Measurements from ENCODE around the gene GNG4. TPM values are rescaled to one million over a fixed set of nuclear protein-coding genes. Genes with fewer than 3 reads are reported as not detected.

The GNG4 gene
- total RNA-seq, 3 donors from 2014 or later = 0.15 to 2.9 TPM; not detected in 1

DNA sequence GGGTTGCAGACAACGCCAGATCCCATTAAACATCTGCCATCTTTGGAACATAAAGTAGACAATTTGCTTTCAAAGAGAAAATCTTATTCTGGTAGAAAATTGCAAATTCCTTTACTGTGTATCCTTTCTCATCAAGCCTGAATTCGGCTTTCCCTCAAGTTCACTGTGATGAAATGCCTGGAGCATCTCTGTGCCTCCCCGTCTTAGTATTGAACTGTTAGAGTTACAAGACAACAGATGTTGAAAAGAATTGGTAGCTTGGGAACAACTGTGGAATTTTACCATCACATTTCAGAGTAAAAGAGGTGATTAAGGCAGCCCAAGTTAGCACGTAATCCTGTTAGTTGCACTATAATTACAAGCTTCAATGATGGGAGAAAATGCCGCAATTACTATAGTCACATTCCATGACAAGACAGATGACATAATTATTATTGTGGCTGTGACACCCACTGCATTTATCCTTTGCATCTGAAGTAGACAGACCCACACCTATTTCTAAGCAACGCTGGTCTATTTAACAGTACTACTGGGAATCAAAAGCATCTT lies 90.9 kb downstream of the GNG4 start:
- Histone ChIP-seq H3K27me3 (no peaks in the 10 kb centered on the region), H3K4me3 (no peak overlapping the region), H3K9me3 (peaks cover 0 to 4% of the 10 kb centered on the region in 2 donors), H3K36me3 (no peaks in the 10 kb centered on the region), H3K27ac (no peak overlapping the region), H3K4me1 (no peaks in the 10 kb centered on the region)
- intact Hi-C loops (cut with DNase I; ENCODE audit: low total_unique reads) = no loop called here
- no peak for DNase-seq (ENCODE audit: low spot score in 2 of 2)
- TF ChIP-seq, protein P1, sequence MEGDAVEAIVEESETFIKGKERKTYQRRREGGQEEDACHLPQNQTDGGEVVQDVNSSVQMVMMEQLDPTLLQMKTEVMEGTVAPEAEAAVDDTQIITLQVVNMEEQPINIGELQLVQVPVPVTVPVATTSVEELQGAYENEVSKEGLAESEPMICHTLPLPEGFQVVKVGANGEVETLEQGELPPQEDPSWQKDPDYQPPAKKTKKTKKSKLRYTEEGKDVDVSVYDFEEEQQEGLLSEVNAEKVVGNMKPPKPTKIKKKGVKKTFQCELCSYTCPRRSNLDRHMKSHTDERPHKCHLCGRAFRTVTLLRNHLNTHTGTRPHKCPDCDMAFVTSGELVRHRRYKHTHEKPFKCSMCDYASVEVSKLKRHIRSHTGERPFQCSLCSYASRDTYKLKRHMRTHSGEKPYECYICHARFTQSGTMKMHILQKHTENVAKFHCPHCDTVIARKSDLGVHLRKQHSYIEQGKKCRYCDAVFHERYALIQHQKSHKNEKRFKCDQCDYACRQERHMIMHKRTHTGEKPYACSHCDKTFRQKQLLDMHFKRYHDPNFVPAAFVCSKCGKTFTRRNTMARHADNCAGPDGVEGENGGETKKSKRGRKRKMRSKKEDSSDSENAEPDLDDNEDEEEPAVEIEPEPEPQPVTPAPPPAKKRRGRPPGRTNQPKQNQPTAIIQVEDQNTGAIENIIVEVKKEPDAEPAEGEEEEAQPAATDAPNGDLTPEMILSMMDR (IDR thresholded peaks at IDR 0.05) = no peak
- TF ChIP-seq POLR2AphosphoS5 (IDR thresholded peaks at IDR 0.05) (no peak), POLR2A (IDR thresholded peaks at IDR 0.05) (no peak)

- Histone ChIP-seq H3K36me3 (no peaks in the 10 kb centered on the region), H3K27ac (no peak overlapping the region), H3K4me1 (no peaks in the 10 kb centered on the region), H3K4me3 (no peak overlapping the region), H3K27me3 (no peaks in the 10 kb centered on the region), H3K9me3 (peaks cover 0 to 4% of the 10 kb centered on the region in 2 donors)
- intact Hi-C loops (cut with DNase I; ENCODE audit: low total_unique reads) = no loop called here
- DNase-seq (ENCODE audit: low spot score in 2 of 2) = no peak
- TF ChIP-seq POLR2A (IDR thresholded peaks at IDR 0.05) = no peak
- TF ChIP-seq, protein P1 (IDR thresholded peaks at IDR 0.05) = no peak
- no peak for TF ChIP-seq POLR2AphosphoS5 (IDR thresholded peaks at IDR 0.05)
These were observed 92.1 kb downstream of the GNG4 start for GRCh38 chr1:235557495-235557894.

- no peak for DNase-seq (ENCODE audit: low spot score in 2 of 2)
- H3K27me3 ChIP-seq = no peaks in the 10 kb centered on the region
- peaks cover 0 to 4% of the 10 kb centered on the region in 2 donors for H3K9me3 ChIP-seq
- no peaks in the 10 kb centered on the region for H3K36me3 ChIP-seq
- no peak overlapping the region for H3K27ac ChIP-seq
- no peaks in the 10 kb centered on the region for H3K4me1 ChIP-seq
- intact Hi-C loops (cut with DNase I; ENCODE audit: low total_unique reads) = no loop called here
- H3K4me3 ChIP-seq = no peak overlapping the region
- TF ChIP-seq, protein P1 (IDR thresholded peaks at IDR 0.05) = no peak
- TF ChIP-seq POLR2AphosphoS5 (IDR thresholded peaks at IDR 0.05) = no peak
- TF ChIP-seq POLR2A (IDR thresholded peaks at IDR 0.05) = no peak
These were observed 92.8 kb downstream of the GNG4 start for GRCh38 chr1:235556807-235557206.

- Histone ChIP-seq H3K27me3 (no peaks in the 10 kb centered on the region), H3K4me1 (no peaks in the 10 kb centered on the region), H3K4me3 (no peak overlapping the region), H3K27ac (no peak overlapping the region), H3K36me3 (no peaks in the 10 kb centered on the region), H3K9me3 (peaks cover 0 to 4% of the 10 kb centered on the region in 2 donors)
- intact Hi-C loops (cut with DNase I; ENCODE audit: low total_unique reads) = no loop called here
- no peak for DNase-seq (ENCODE audit: low spot score in 2 of 2)
- TF ChIP-seq POLR2AphosphoS5 (IDR thresholded peaks at IDR 0.05) = no peak
- TF ChIP-seq, protein P1 (IDR thresholded peaks at IDR 0.05) = no peak
- TF ChIP-seq POLR2A (IDR thresholded peaks at IDR 0.05) = no peak
These were observed 96.5 kb downstream of the GNG4 start for GRCh38 chr1:235553112-235553551.

GRCh38 chr1:235552146-235552716 lies 97.4 kb downstream of the GNG4 start:
- Histone ChIP-seq H3K36me3 (no peaks in the 10 kb centered on the region), H3K9me3 (peaks cover 0 to 4% of the 10 kb centered on the region in 2 donors), H3K4me3 (no peak overlapping the region), H3K4me1 (no peaks in the 10 kb centered on the region), H3K27ac (no peak overlapping the region), H3K27me3 (no peaks in the 10 kb centered on the region)
- intact Hi-C loops (cut with DNase I; ENCODE audit: low total_unique reads) = no loop called here
- no peak for DNase-seq (ENCODE audit: low spot score in 2 of 2)
- TF ChIP-seq POLR2A (IDR thresholded peaks at IDR 0.05) = no peak
- TF ChIP-seq, protein P1 (IDR thresholded peaks at IDR 0.05) = no peak

Measured in breast epithelium (tissue), 4 donors.